ENCODE measurements around the gene PPP2R2D. TPM values are rescaled to one million over a fixed set of nuclear protein-coding genes. Genes with fewer than 3 reads are reported as not detected.

PPP2R2D gene
- total RNA-seq, 1 experiment from 2014 or later = 41.0 TPM

DNA sequence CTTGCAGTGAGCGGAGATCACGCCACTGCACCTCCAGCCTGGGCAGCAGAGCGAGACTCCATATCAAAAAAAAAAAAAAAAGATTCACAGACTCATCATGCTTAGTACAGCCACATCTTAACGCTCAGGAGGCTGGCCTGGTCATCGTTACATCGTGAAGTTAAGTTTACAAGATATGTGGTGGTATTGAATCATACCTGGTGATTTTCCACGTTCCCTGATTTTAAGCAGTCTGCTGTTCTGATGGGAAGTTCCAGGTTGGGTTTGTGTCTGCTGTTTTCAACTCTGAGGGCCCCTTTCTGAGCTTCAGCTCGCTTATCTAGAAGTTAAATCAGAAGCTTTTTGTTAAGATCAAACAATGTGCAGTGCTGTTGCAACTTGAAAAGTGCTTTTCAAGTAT, 6.9 kb downstream of the PPP2R2D start:
- Histone ChIP-seq H3K27ac (ENCODE audit: low read length) (no peak overlapping the region), H3K4me3 (ENCODE audit: low read depth in 2 of 2, low read length in 2 of 2) (no peak overlapping the region), H3K27me3 (ENCODE audit: control insufficient read depth, insufficient read depth, low read length) (no peaks in the 10 kb centered on the region), H3K4me1 (ENCODE audit: control insufficient read depth, insufficient read depth, low read length) (peaks cover 38% of the 10 kb centered on the region), H3K36me3 (ENCODE audit: control insufficient read depth, insufficient read depth, low read length) (no peaks in the 10 kb centered on the region), H3K9me3 (ENCODE audit: control insufficient read depth, insufficient read depth, low read depth, low read length) (no peaks in the 10 kb centered on the region)
- in situ Hi-C loops (cut with HindIII; ENCODE audit: low pct_unique_long_range_greater_than_20kb, low sequenced_read_pairs) (no loop called here), intact Hi-C loops (cut with micrococcal nuclease; ENCODE audit: unreplicated experiment) (no loop called here)
- TF ChIP-seq SIN3A (IDR thresholded peaks at IDR 0.05; ENCODE audit: borderline replicate concordance, insufficient read depth, low read depth, low read length) = no peak
- TF ChIP-seq POLR2AphosphoS5 (IDR thresholded peaks at IDR 0.05; ENCODE audit: low read depth, low read length) = no peak
- no peak for TF ChIP-seq TCF7L2 (IDR thresholded peaks at IDR 0.05; ENCODE audit: low read depth, low read length)
- TF ChIP-seq, protein P1, sequence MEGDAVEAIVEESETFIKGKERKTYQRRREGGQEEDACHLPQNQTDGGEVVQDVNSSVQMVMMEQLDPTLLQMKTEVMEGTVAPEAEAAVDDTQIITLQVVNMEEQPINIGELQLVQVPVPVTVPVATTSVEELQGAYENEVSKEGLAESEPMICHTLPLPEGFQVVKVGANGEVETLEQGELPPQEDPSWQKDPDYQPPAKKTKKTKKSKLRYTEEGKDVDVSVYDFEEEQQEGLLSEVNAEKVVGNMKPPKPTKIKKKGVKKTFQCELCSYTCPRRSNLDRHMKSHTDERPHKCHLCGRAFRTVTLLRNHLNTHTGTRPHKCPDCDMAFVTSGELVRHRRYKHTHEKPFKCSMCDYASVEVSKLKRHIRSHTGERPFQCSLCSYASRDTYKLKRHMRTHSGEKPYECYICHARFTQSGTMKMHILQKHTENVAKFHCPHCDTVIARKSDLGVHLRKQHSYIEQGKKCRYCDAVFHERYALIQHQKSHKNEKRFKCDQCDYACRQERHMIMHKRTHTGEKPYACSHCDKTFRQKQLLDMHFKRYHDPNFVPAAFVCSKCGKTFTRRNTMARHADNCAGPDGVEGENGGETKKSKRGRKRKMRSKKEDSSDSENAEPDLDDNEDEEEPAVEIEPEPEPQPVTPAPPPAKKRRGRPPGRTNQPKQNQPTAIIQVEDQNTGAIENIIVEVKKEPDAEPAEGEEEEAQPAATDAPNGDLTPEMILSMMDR (IDR thresholded peaks at IDR 0.05) = no peak
- TF ChIP-seq, protein P2, sequence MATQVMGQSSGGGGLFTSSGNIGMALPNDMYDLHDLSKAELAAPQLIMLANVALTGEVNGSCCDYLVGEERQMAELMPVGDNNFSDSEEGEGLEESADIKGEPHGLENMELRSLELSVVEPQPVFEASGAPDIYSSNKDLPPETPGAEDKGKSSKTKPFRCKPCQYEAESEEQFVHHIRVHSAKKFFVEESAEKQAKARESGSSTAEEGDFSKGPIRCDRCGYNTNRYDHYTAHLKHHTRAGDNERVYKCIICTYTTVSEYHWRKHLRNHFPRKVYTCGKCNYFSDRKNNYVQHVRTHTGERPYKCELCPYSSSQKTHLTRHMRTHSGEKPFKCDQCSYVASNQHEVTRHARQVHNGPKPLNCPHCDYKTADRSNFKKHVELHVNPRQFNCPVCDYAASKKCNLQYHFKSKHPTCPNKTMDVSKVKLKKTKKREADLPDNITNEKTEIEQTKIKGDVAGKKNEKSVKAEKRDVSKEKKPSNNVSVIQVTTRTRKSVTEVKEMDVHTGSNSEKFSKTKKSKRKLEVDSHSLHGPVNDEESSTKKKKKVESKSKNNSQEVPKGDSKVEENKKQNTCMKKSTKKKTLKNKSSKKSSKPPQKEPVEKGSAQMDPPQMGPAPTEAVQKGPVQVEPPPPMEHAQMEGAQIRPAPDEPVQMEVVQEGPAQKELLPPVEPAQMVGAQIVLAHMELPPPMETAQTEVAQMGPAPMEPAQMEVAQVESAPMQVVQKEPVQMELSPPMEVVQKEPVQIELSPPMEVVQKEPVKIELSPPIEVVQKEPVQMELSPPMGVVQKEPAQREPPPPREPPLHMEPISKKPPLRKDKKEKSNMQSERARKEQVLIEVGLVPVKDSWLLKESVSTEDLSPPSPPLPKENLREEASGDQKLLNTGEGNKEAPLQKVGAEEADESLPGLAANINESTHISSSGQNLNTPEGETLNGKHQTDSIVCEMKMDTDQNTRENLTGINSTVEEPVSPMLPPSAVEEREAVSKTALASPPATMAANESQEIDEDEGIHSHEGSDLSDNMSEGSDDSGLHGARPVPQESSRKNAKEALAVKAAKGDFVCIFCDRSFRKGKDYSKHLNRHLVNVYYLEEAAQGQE (IDR thresholded peaks at IDR 0.05; ENCODE audit: insufficient read depth in 1 of 2, low read depth in 2 of 2, low read length in 1 of 2) = no peak
- ChIA-PET POLR2A (interaction anchor here (0.7 kb wide), 1 partner anchor 505 kb away, joined by 3 read pairs; no protein-coding TSS in a partner anchor), CTCF (no interaction called here)
- ATAC-seq (no peak), DNase-seq (ENCODE audit: low read depth, low spot score) (no peak)
- BruUV-seq (replicated peaks) = no TSS peak

DNA sequence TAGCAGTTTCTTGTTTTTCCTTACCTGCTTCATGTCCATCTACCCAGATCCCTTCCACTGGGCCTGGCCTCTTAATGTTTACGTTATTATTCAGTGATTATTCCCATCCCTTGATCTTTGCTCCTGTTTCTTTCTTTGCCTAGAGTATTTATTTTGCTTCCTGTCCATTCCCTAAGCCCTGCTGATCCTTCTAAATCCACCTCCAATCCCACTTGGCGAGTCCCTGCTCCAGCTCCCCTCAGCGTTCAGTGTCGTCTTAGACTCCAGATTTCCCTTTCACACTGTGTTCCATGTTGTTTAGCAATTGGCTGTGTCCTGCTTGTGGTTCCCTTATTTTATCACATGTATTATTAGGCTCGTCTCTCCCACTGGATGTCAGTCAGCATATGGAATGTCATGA, 7.3 kb downstream of the PPP2R2D start:
- Histone ChIP-seq H3K4me1 (ENCODE audit: control insufficient read depth, insufficient read depth, low read length) (peaks cover 34% of the 10 kb centered on the region), H3K9me3 (ENCODE audit: control insufficient read depth, insufficient read depth, low read depth, low read length) (no peaks in the 10 kb centered on the region), H3K36me3 (ENCODE audit: control insufficient read depth, insufficient read depth, low read length) (no peaks in the 10 kb centered on the region), H3K27ac (ENCODE audit: low read length) (no peak overlapping the region), H3K27me3 (ENCODE audit: control insufficient read depth, insufficient read depth, low read length) (no peaks in the 10 kb centered on the region), H3K4me3 (ENCODE audit: low read depth in 2 of 2, low read length in 2 of 2) (no peak overlapping the region)
- BruUV-seq (replicated peaks) = no TSS peak
- TF ChIP-seq, protein P1 (IDR thresholded peaks at IDR 0.05) = no peak
- TF ChIP-seq POLR2AphosphoS5 (IDR thresholded peaks at IDR 0.05; ENCODE audit: low read depth, low read length) (no peak), TCF7L2 (IDR thresholded peaks at IDR 0.05; ENCODE audit: low read depth, low read length) (no peak)
- TF ChIP-seq, protein P2 (IDR thresholded peaks at IDR 0.05; ENCODE audit: insufficient read depth in 1 of 2, low read depth in 2 of 2, low read length in 1 of 2) = no peak
- ChIA-PET CTCF (no interaction called here), POLR2A (no interaction called here)
- DNase-seq (ENCODE audit: low read depth, low spot score) (no peak), ATAC-seq (no peak)
- intact Hi-C loops (cut with micrococcal nuclease; ENCODE audit: unreplicated experiment) = no loop called here
- in situ Hi-C loops (cut with HindIII; ENCODE audit: low pct_unique_long_range_greater_than_20kb, low sequenced_read_pairs) = no loop called here
